PC-3 (cell line): ENCODE results near the gene ABCG5.

Source experiments
- EZH2 ChIP-seq: fragments of 300-600 bp; sonication (generic); IDR thresholded peaks from one replicate; pipeline ENCODE4 v1.6.1; 2017; ENCODE audit warnings: antibody characterized with exemption, mild to moderate bottlenecking, low read length; ENCODE audit not compliant: unreplicated experiment
- EZH2phosphoT487 ChIP-seq: fragments of 300-600 bp; sonication (generic); IDR thresholded peaks from 2 replicates; pipeline ENCODE4 v1.6.1; 2018; ENCODE audit warnings: mild to moderate bottlenecking, antibody characterized with exemption, low read length, borderline replicate concordance
- TF ChIP-seq, protein P1 (sequence below): fragments of 300-600 bp; sonication (generic); conservative IDR thresholded peaks from 2 replicates; pipeline ENCODE4 v1.5.1; 2017; ENCODE audit warnings: antibody characterized with exemption, low read depth, mild to moderate bottlenecking, low read length

DNA sequence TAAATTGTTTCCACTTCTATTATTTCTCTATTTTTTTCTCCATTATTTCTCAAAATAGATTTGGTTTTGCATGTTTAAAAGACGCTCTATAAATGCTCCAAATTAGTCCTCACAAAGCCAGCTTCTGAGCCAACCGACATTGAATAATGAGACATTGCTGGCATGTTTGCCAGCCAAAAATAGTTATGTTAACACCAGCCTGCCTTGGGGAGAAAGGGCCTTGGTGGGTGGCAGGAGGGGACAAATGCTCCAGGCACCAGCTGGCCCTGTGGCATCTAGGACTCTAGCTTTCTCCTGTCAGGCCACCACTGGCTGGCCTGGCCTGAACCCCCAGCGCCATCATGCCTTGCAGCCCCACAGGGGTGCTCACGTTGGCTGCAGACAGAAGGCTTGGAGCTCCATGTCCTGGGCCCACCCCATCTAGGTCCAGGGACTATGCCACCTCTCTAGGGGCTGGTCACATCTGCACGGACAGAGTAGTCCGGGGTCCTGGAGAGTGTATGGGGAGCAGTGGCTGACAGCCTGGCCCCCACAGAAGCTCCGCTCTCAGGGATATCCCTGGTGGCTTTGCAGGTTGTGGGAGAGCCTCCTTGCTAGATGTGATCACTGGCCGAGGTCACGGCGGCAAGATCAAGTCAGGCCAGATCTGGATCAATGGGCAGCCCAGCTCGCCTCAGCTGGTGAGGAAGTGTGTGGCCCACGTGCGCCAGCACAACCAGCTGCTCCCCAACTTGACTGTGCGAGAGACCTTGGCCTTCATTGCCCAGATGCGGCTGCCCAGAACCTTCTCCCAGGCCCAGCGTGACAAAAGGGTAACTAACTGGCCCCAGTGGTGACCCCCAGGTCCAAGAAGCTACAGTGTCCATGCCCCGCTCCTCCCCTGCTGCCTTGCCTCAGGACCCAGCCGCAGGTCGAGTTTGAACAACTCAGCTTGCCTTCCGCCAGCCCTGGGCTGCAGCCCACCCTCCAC, 12.7 kb upstream of the ABCG5 start:
- TF ChIP-seq, protein P1, sequence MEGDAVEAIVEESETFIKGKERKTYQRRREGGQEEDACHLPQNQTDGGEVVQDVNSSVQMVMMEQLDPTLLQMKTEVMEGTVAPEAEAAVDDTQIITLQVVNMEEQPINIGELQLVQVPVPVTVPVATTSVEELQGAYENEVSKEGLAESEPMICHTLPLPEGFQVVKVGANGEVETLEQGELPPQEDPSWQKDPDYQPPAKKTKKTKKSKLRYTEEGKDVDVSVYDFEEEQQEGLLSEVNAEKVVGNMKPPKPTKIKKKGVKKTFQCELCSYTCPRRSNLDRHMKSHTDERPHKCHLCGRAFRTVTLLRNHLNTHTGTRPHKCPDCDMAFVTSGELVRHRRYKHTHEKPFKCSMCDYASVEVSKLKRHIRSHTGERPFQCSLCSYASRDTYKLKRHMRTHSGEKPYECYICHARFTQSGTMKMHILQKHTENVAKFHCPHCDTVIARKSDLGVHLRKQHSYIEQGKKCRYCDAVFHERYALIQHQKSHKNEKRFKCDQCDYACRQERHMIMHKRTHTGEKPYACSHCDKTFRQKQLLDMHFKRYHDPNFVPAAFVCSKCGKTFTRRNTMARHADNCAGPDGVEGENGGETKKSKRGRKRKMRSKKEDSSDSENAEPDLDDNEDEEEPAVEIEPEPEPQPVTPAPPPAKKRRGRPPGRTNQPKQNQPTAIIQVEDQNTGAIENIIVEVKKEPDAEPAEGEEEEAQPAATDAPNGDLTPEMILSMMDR: no peak
- TF ChIP-seq EZH2: no peak
- no peak for TF ChIP-seq EZH2phosphoT487
